SK-N-SH (cell line): ENCODE measurements around the gene IL31RA. TPM values are rescaled to one million over a fixed set of nuclear protein-coding genes. Genes with fewer than 3 reads are reported as not detected.

Experiments used
- CTCF ChIA-PET: fragments of 300-600, 350-600 bp; formaldehyde crosslinking; extraction: SDS; loops from one replicate; lab custom pipeline; 2021; lab: Yijun Ruan, JAX
- POLR2A ChIA-PET: fragments of 350-600 bp; sonication (Branson Sonifier 250); formaldehyde crosslinking; extraction: SDS; loops from one replicate; lab custom pipeline; 2020; ENCODE audit warnings: antibody characterized with exemption, inconsistent platforms; lab: Yijun Ruan, JAX
- DNase-seq: peaks from one replicate; pipeline ENCODE4 v3.0.0; 2012
- H2AFZ ChIP-seq: fragments of 200-600 bp; sonication (generic); 2 replicates; pipeline ENCODE4 v1.8.1; 2016; ENCODE audit warnings: antibody characterized with exemption, mild to moderate bottlenecking, low read depth
- H3F3A ChIP-seq: fragments of 200-600 bp; sonication (generic); replicated peaks from 2 replicates; pipeline ENCODE3; 2016; ENCODE audit warnings: antibody characterized with exemption, mild to moderate bottlenecking; ENCODE audit not compliant: insufficient read depth
- H3K27ac ChIP-seq, 2 experiments: fragments of 200-500 bp in 1 of 2; fragments of 200-600 bp in 1 of 2; sonication (Bioruptor generic) in 1 of 2; sonication (generic), shearing (Covaris generic) in 1 of 2; 2 replicates each; pipeline versions ENCODE4 v1.5.1 to v1.6.1; 2014 to 2016; ENCODE audit warnings: low read depth in 2 of 2, inconsistent platforms in 1 of 2, low read length in 1 of 2, mild to moderate bottlenecking in 1 of 2, mixed read lengths in 1 of 2
- H3K27me3 ChIP-seq: fragments of 200-600 bp; sonication (generic), shearing (Covaris generic); 2 replicates; pipeline ENCODE4 v1.6.1; 2016; ENCODE audit warnings: mixed run types; ENCODE audit not compliant: insufficient read depth
- H3K36me3 ChIP-seq, 2 experiments: fragments of 200-500 bp in 1 of 2; fragments of 200-600 bp in 1 of 2; sonication (Bioruptor generic) in 1 of 2; sonication (generic) in 1 of 2; replicated peaks in 1 of 2; 2 replicates each; pipeline versions ENCODE3 to v1.5.1; 2014 to 2016; ENCODE audit warnings: low read length in 1 of 2, mild to moderate bottlenecking in 1 of 2; ENCODE audit not compliant: insufficient read depth in 2 of 2, control insufficient read depth in 1 of 2
- H3K4me1 ChIP-seq, 2 experiments: fragments of 200-500 bp in 1 of 2; fragments of 200-600 bp in 1 of 2; sonication (Bioruptor generic) in 1 of 2; sonication (generic), shearing (Covaris generic) in 1 of 2; 2 replicates each; pipeline versions ENCODE4 v1.5.1 to v1.6.1; 2014 to 2016; ENCODE audit warnings: low read depth in 1 of 2, low read length in 1 of 2, mixed run types in 1 of 2; ENCODE audit not compliant: insufficient read depth in 2 of 2, control insufficient read depth in 1 of 2
- H3K4me2 ChIP-seq: fragments of 200-600 bp; sonication (generic), shearing (Covaris generic); 2 replicates; pipeline ENCODE4 v1.6.1; 2017; ENCODE audit warnings: mixed run types
- H3K4me3 ChIP-seq, 2 experiments: fragments of 200-500 bp in 1 of 2; fragments of 200-600 bp in 1 of 2; sonication (Bioruptor generic) in 1 of 2; sonication (generic), shearing (Covaris generic) in 1 of 2; 2 replicates each; pipeline versions ENCODE4 v1.5.1 to v1.8.1; 2014 to 2016; ENCODE audit warnings: low read depth in 2 of 2, inconsistent platforms in 1 of 2, low read length in 1 of 2, mild to moderate bottlenecking in 1 of 2, mixed read lengths in 1 of 2, moderate library complexity in 1 of 2
- H3K79me2 ChIP-seq: fragments of 200-600 bp; sonication (generic); 2 replicates; pipeline ENCODE4 v1.8.1; 2017; ENCODE audit warnings: mild to moderate bottlenecking; ENCODE audit not compliant: insufficient read depth
- H3K9ac ChIP-seq: fragments of 200-600 bp; sonication (generic); 2 replicates; pipeline ENCODE4 v1.6.1; 2017; ENCODE audit warnings: mixed run types
- H3K9me2 ChIP-seq: fragments of 200-600 bp; sonication (generic); 2 replicates; pipeline ENCODE4 v1.6.1; 2017; ENCODE audit warnings: mixed run types
- H3K9me3 ChIP-seq: fragments of 200-600 bp; sonication (generic); 2 replicates; pipeline ENCODE4 v1.6.1; 2017; ENCODE audit warnings: mixed run types, mild to moderate bottlenecking, moderate library complexity
- H4K20me1 ChIP-seq: fragments of 200-600 bp; sonication (generic); 2 replicates; pipeline ENCODE4 v1.6.1; 2017; ENCODE audit warnings: mild to moderate bottlenecking, mixed run types; ENCODE audit not compliant: insufficient read depth
- EP300 ChIP-seq, 2 experiments: IDR thresholded peaks; 2 replicates each; pipeline versions ENCODE4 v1.4.0 to v1.6.1; 2012; ENCODE audit warnings: borderline replicate concordance in 1 of 2, low read depth in 1 of 2, low read length in 1 of 2
- EZH2phosphoT487 ChIP-seq: fragments of 200-600 bp; sonication (generic); IDR thresholded peaks from 2 replicates; pipeline ENCODE4 v1.6.1; 2017; ENCODE audit warnings: low read depth, mixed run types, mild to moderate bottlenecking, antibody characterized with exemption, moderate library complexity, borderline replicate concordance
- IRF3 ChIP-seq: fragments of 150-350 bp; IDR thresholded peaks from 2 replicates; pipeline ENCODE4 v1.6.1; 2016; ENCODE audit warnings: mild to moderate bottlenecking, low read depth, low read length
- POLR2AphosphoS5 ChIP-seq: IDR thresholded peaks from 2 replicates; pipeline ENCODE4 v1.6.1; 2012; ENCODE audit warnings: low read depth, low read length
- TAF1 ChIP-seq: IDR thresholded peaks from 2 replicates; pipeline ENCODE4 v1.6.1; 2012; ENCODE audit warnings: low read depth, mild to moderate bottlenecking, low read length, moderate library complexity, borderline replicate concordance
- TCF12 ChIP-seq: IDR thresholded peaks from 2 replicates; pipeline ENCODE4 v1.4.0; 2012
- YY1 ChIP-seq: IDR thresholded peaks from 2 replicates; pipeline ENCODE4 v1.4.0; 2012; ENCODE audit warnings: low read depth, mild to moderate bottlenecking
- WGBS: methylation state at CpG from one replicate; pipeline ENCODE4 v1.1.6; 2017; ENCODE audit warnings: low lambda C conversion rate; 5-methylcytosine and 5-hydroxymethylcytosine counted together
- polyA plus RNA-seq, 3 experiments: library from polyadenylated mRNA; depleted of rRNA; stranded (reverse); fragments of >200 nt; gene quantifications; 2 replicates each; pipeline ENCODE4 v1.2.3, GENCODE V29; 2012

IL31RA gene
- polyA plus RNA-seq, 1 of the 3 experiments (the other 2 are of a cell fraction): 0.20 TPM

- TF ChIP-seq IRF3: no peak
- no peak for TF ChIP-seq EP300 (IDR thresholded peaks at IDR 0.05; ENCODE audit: borderline replicate concordance in 1 of 2, low read depth in 1 of 2, low read length in 1 of 2)
- no peak for TF ChIP-seq YY1
- no peak for TF ChIP-seq POLR2AphosphoS5
- TF ChIP-seq, all 33 proteins: peak for 0
These were observed 76.9 kb downstream of the IL31RA start (continued) for GRCh38 chr5:55927861-55928655.

GRCh38 chr5:55929020-55929799 lies 78.1 kb downstream of the IL31RA start:
- no peaks in the 10 kb centered on the region for H3K27me3 ChIP-seq
- H3K4me1 ChIP-seq: no peaks in the 10 kb centered on the region; a peak in 1 of 4 replicates
- ChIA-PET CTCF (no interaction called here), POLR2A (interaction anchor here (0.7 kb wide), 1 partner anchor 734 kb away, joined by 5 read pairs; no protein-coding TSS in a partner anchor)
- no peak overlapping the region for H3K27ac ChIP-seq
- H3K36me3 ChIP-seq: no peaks in the 10 kb centered on the region
- no peaks in the 10 kb centered on the region for H3K79me2 ChIP-seq
- DNase-seq: no peak
- no peak overlapping the region for H3K4me2 ChIP-seq
- 77% methylated on average over 12 of the region's 12 CpGs for WGBS
- TF ChIP-seq IRF3 (no peak), YY1 (no peak)
- H3K9me3 ChIP-seq: no peaks in the 10 kb centered on the region
- no peak overlapping the region for H2AFZ ChIP-seq
- no peak overlapping the region for H3K9ac ChIP-seq
- H3F3A ChIP-seq: no peaks in the 10 kb centered on the region
- H4K20me1 ChIP-seq: no peaks in the 10 kb centered on the region
- no peak overlapping the region for H3K4me3 ChIP-seq
- H3K9me2 ChIP-seq: no peaks in the 10 kb centered on the region

GRCh38 chr5:55932700-55933099 lies 81.5 kb downstream of the IL31RA start:
- ChIA-PET POLR2A (no interaction called here), CTCF (interaction anchor here (1.7 kb wide), 1 partner anchor 268 kb away, joined by 14 read pairs; no protein-coding TSS in a partner anchor)
- Histone ChIP-seq H3K4me1 (no peaks in the 10 kb centered on the region; a peak in 2 of 4 replicates), H3K27ac (no peak overlapping the region), H3K36me3 (peaks cover 4 to 9% of the 10 kb centered on the region in 2 experiments), H3K4me3 (no peak overlapping the region), H3K79me2 (no peaks in the 10 kb centered on the region; the same call in 1 of the 2 replicates), H3K4me2 (no peak overlapping the region), H4K20me1 (no peaks in the 10 kb centered on the region), H3K9ac (no peak overlapping the region)
- 77% methylated on average over 4 of the region's 4 CpGs for WGBS
- TF ChIP-seq EZH2phosphoT487 (no peak), TAF1 (no peak), TCF12 (no peak)
- TF ChIP-seq, all 33 proteins: peak for 0
- H3K27me3 ChIP-seq: no peaks in the 10 kb centered on the region
- H3K9me2 ChIP-seq: no peaks in the 10 kb centered on the region
- no peaks in the 10 kb centered on the region for H3K9me3 ChIP-seq
- no peak overlapping the region for H2AFZ ChIP-seq
- no peak for DNase-seq
- H3F3A ChIP-seq: peaks cover 12% of the 10 kb centered on the region
